ENCODE data around the gene MINAR1. TPM values are rescaled to one million over a fixed set of nuclear protein-coding genes. Genes with fewer than 3 reads are reported as not detected.

Gene MINAR1
- total and polyA plus RNA-seq, 2 of the 13 experiments (the other 11 are each of a cell fraction or from before 2014, with no cell fraction given), result 0.15 to 0.16 TPM

DNA sequence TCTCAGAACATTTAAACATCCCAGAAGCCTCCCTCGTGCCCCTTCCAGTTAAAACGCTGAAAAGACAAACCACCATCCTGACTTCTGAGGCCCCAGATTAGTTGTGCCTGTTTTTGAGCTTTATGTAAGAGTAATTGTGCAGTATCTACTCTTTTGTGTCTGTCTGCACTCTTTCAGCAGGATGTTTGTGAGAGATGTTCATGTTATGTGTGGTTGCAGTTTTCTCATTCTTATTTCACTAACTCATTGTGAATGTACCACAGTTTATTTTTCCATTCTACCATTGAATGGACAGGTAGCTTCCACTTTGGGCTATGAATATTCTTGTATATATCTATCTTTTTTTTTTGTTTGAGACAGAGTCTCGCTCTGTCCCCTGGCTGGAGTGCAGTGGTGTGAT lies 40.3 kb downstream of the MINAR1 start:
- CTCF ChIA-PET (ENCODE audit: low intra/inter-chr PET ratio, low total read pairs), result no interaction called here
- H3K36me3 ChIP-seq (replicated peaks in 1 of 2; ENCODE audit: control insufficient read depth in 1 of 2, insufficient read depth in 2 of 2, low read length in 2 of 2), result no peaks in the 10 kb centered on the region
- H3K9me3 ChIP-seq (ENCODE audit: low read length), result no peaks in the 10 kb centered on the region
- intact Hi-C loops (cut with micrococcal nuclease; ENCODE audit: unreplicated experiment), result no loop called here
- H3K4me2 ChIP-seq (ENCODE audit: low read depth, low read length), result no peak overlapping the region
- WGBS (ENCODE audit: low lambda C conversion rate), result 0% methylated on average over 3 of the region's 3 CpGs
- ATAC-seq (no peak), FAIRE-seq (no peak), DNase-seq (ENCODE audit: low spot score) (no peak)
- H4K20me1 ChIP-seq (ENCODE audit: insufficient read depth, low read length), result no peaks in the 10 kb centered on the region
- no peak overlapping the region for H2AFZ ChIP-seq (ENCODE audit: low read length)
- H3K79me2 ChIP-seq (ENCODE audit: insufficient read depth, low read length), result no peaks in the 10 kb centered on the region
- in situ Hi-C loops (cut with HindIII; ENCODE audit: extremely low pct_ligation_motif_present, low pct_unique_long_range_greater_than_20kb), result no loop called here
- H3K27ac ChIP-seq (ENCODE audit: extremely low read length, insufficient read depth, low read length), result no peak overlapping the region
- 0 out of 5 replicates have a peak, but pooled peaks cover 0 to 7% of the 10 kb centered on the region in 2 experiments for H3K27me3 ChIP-seq (ENCODE audit: control insufficient read depth in 1 of 2, insufficient read depth in 2 of 2, low read length in 2 of 2)
- POLR2A ChIA-PET, result no interaction called here
- no peaks in the 10 kb centered on the region for H3K4me1 ChIP-seq (ENCODE audit: insufficient read depth, low read length)
- BruUV-seq (replicated peaks), result no TSS peak
- H3K9ac ChIP-seq (ENCODE audit: insufficient read depth, low read depth, low read length), result no peak overlapping the region
- H3K4me3 ChIP-seq (replicated peaks in 1 of 3; ENCODE audit: insufficient read depth in 1 of 3, low read depth in 2 of 3, low read length in 3 of 3), result no peak overlapping the region
- TF ChIP-seq ZNF296 (CRISPR knock-in tag; conservative IDR thresholded peaks at IDR 0.05), result no peak
- TF ChIP-seq NKX3-1 (CRISPR knock-in tag; IDR thresholded peaks at IDR 0.05), result no peak
- TF ChIP-seq NFRKB (IDR thresholded peaks at IDR 0.05), result no peak
- TF ChIP-seq, protein P1, sequence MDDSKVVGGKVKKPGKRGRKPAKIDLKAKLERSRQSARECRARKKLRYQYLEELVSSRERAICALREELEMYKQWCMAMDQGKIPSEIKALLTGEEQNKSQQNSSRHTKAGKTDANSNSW (CRISPR knock-in tag; IDR thresholded peaks at IDR 0.05; ENCODE audit: borderline replicate concordance), result no peak
- TF ChIP-seq MIER3 (CRISPR knock-in tag; IDR thresholded peaks at IDR 0.05; ENCODE audit: borderline replicate concordance), result no peak
- no peak for TF ChIP-seq ZNF124 (CRISPR knock-in tag; IDR thresholded peaks at IDR 0.05)
- no peak for TF ChIP-seq ZNF17 (CRISPR knock-in tag; IDR thresholded peaks at IDR 0.05)
- no peak for TF ChIP-seq NFAT5 (CRISPR knock-in tag; IDR thresholded peaks at IDR 0.05)
- no peak for TF ChIP-seq FOSL2 (CRISPR knock-in tag; IDR thresholded peaks at IDR 0.05)
- no peak for TF ChIP-seq MAFK (conservative IDR thresholded peaks at IDR 0.05 in 1 of 2, IDR thresholded peaks at IDR 0.05 in 1 of 2; ENCODE audit: low read length in 2 of 2)
- TF ChIP-seq SOX13 (IDR thresholded peaks at IDR 0.05), result no peak
- TF ChIP-seq SOX13 (CRISPR knock-in tag; conservative IDR thresholded peaks at IDR 0.05 in 1 of 2, IDR thresholded peaks at IDR 0.05 in 1 of 2), result no peak
- TF ChIP-seq SMAD9 (CRISPR knock-in tag; IDR thresholded peaks at IDR 0.05), result no peak
- TF ChIP-seq, protein P2, sequence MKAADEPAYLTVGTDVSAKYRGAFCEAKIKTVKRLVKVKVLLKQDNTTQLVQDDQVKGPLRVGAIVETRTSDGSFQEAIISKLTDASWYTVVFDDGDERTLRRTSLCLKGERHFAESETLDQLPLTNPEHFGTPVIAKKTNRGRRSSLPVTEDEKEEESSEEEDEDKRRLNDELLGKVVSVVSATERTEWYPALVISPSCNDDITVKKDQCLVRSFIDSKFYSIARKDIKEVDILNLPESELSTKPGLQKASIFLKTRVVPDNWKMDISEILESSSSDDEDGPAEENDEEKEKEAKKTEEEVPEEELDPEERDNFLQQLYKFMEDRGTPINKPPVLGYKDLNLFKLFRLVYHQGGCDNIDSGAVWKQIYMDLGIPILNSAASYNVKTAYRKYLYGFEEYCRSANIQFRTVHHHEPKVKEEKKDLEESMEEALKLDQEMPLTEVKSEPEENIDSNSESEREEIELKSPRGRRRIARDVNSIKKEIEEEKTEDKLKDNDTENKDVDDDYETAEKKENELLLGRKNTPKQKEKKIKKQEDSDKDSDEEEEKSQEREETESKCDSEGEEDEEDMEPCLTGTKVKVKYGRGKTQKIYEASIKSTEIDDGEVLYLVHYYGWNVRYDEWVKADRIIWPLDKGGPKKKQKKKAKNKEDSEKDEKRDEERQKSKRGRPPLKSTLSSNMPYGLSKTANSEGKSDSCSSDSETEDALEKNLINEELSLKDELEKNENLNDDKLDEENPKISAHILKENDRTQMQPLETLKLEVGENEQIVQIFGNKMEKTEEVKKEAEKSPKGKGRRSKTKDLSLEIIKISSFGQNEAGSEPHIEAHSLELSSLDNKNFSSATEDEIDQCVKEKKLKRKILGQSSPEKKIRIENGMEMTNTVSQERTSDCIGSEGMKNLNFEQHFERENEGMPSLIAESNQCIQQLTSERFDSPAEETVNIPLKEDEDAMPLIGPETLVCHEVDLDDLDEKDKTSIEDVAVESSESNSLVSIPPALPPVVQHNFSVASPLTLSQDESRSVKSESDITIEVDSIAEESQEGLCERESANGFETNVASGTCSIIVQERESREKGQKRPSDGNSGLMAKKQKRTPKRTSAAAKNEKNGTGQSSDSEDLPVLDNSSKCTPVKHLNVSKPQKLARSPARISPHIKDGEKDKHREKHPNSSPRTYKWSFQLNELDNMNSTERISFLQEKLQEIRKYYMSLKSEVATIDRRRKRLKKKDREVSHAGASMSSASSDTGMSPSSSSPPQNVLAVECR (CRISPR knock-in tag; IDR thresholded peaks at IDR 0.05; ENCODE audit: borderline replicate concordance), result no peak
- TF ChIP-seq ZNF556 (CRISPR knock-in tag; IDR thresholded peaks at IDR 0.05; ENCODE audit: borderline replicate concordance), result no peak
